ENCODE data around the gene EGLN1.
"Not testable (repeated sequence)": the region's sequence is repeated elsewhere in the genome, so short reads cannot be mapped to it uniquely, and the experiment has no call there.

EGLN1 gene

DNA sequence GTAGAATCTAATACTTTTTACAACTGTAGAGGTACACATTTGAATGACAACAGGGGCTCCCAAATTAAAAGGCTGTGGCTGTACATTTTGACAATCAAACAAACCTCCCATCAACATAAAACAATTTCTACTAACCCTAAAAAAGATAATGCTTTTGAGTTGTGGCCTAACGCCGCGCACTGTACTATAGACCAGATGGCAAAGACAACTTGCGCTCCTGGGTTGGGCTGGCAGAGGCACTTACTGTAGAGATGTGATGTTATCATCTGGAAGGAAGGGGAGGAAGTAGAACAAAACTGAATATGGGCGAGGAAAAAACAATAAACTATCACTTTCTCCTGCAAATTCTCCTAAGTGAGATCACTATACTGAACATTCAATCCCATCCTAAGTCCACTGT, 57.9 kb downstream of the EGLN1 start:
- no peak for DNase-seq (ENCODE audit: low read depth in 3 of 3)

DNA sequence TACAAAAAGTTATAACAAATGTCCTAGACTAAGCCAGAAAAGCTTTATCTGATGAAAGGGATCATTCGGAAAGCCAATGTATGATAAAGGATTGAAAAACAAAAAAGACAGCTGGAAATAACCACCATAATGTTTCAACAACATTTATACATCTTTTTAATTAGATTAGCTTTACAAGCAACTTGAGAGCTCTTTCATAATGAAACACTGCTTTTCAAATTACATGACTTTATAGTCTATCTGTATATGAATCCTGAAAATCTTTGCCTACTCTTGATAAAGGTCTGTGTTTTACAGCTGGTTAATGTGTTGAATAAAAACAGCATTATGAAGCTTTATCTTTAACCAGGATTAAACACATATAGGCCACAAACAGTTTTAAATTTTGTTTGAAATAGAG, 58.5 kb downstream of the EGLN1 start:
- DNase-seq (ENCODE audit: low read depth in 3 of 3): no peak

GRCh38 chr1:231362325-231362724, 59.8 kb downstream of the EGLN1 start:
- no peak for DNase-seq (ENCODE audit: low read depth in 3 of 3)

- no peak for DNase-seq (ENCODE audit: low read depth in 3 of 3)
Measured at GRCh38 chr1:231359113-231359512, 63.0 kb downstream of the EGLN1 start.

GRCh38 chr1:231357831-231358354, 64.2 kb downstream of the EGLN1 start:
- no peak for DNase-seq (ENCODE audit: low read depth in 3 of 3)

- no peak for DNase-seq (ENCODE audit: low read depth in 3 of 3)
Measured at GRCh38 chr1:231357187-231357772, 64.8 kb downstream of the EGLN1 start.

DNA sequence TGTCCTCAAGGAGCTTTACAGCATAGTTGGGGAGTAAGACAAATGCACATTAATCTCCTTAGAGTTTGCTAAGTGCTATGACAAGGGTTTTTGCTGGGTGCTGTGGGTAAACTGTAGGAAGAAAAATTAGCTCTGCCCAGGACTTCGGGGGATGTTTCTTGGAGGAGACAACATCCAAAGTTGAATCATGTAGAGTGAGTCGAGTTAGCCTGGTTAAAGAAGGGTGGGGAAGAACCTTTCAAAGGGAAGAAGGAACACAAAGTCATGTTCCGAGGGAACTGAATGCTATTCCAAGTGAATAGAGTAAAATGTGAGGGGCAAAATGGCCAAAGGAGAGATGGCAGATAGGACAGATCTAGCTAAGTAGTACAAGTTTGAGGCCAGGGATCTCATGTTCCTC, 66.9 kb downstream of the EGLN1 start:
- no peak for DNase-seq (ENCODE audit: low read depth in 3 of 3)

- no peak for DNase-seq (ENCODE audit: low read depth in 3 of 3)
Measured at GRCh38 chr1:231354330-231355020, 67.6 kb downstream of the EGLN1 start.

GRCh38 chr1:231353086-231353485, 69.0 kb downstream of the EGLN1 start:
- no peak for DNase-seq (ENCODE audit: low read depth in 3 of 3)

DNA sequence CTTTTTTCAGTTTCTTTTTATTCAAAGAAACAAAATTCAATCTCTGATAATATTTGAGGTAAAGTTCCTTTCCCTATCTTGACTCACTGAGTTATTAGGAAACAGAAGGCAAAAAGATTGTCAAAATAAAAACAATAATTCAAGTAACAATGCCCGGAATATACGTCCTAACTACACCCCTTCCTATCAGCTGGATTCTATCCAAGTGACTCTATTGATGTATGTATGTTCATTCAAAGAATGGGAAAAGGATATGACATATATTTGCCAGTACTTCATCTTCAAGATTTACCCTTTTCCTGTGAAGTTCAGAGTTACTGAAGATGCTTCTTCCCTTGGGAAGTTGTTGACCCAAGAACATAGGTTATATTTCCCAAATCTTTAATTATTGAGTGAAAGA, 70.3 kb downstream of the EGLN1 start:
- DNase-seq (ENCODE audit: low read depth in 3 of 3): no peak

GRCh38 chr1:231348856-231349255, 73.2 kb downstream of the EGLN1 start:
- DNase-seq (ENCODE audit: low read depth in 3 of 3): not testable (repeated sequence)

DNA sequence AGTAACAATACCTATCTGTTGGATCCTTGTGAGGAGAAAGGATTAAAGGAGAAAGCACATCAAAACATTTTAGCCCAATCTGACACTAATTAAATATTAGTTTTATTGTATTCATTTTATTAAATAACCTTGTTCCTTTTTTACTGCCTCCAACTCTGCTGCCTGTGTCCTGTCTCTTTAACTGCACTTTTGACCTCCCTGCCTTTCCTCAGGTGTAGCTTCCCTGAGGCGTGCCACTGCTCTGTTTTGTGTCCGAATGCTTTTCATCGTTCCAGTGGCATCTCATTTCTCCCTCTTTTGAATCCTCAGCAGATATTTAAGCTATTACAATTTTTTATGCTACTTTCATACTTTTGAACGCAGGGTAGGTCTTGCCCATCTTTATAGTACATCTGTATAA, 73.6 kb downstream of the EGLN1 start:
- no peak for DNase-seq (ENCODE audit: low read depth in 3 of 3)

DNA sequence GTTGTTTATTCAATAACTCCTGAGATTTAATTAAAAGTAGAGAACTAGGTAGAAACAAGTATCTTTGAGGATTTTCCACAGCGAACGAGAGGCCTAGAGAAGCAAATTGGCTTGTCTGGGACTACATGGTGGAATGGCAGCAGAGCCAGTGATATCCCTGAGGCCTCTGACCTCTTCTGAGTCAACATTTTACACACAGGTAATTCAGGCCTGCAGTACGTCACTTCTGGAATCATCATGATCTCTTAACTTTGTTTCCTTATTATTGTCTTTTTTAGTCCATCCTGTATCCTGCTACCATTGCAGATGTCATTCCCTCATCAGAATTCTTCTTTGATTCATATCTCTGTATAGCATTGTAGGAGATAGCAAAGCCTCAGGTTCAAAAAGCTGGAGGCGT, 74.1 kb downstream of the EGLN1 start:
- no peak for DNase-seq (ENCODE audit: low read depth in 3 of 3)

DNA sequence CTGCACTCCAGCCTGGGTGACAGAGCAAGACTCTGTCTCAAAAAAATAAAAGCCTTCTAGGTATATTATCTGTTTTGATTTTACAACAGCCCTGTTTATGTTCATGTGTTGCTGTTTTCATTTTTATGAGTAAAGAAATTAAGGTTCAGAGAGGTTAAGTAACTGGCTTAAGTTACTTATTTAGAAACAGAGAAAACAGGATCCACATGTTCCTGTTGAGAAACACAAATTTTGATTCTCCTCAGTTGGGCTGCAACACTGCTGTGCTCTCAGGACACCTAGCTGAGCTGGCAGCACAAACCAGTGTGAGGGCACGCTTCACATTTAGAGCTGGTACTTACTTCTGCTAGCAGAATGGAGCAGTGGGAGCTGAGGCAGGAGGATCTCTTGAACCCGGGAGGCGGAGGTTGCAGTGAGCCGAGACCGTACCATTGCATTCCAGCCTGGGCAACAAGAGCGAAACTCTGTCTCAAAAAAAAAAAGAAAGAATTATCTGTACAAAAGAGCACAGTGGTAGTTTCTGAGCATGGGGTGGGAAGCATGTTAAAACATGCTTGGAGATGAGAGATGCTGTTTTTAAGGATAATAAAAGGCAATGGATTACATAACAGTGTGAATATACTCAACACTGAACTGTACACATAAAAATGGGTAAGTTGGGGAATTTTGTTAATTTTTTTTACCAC, 81.6 kb downstream of the EGLN1 start:
- DNase-seq (ENCODE audit: low read depth in 3 of 3): no peak

GRCh38 chr1:231338270-231339128, 83.6 kb downstream of the EGLN1 start, which contains the start of gene SPRTN:
Gene SPRTN, plus strand, starts transcription at chr1:231338293. Its CDS starts 91 bp downstream, at chr1:231338384.
- no peak for DNase-seq (ENCODE audit: low read depth in 3 of 3)

- peak; percentile 94 to 98 (median 96) for DNase-seq (ENCODE audit: low read depth in 3 of 3)
Measured at GRCh38 chr1:231337472-231338269, 84.4 kb downstream of the EGLN1 start, which contains the start of gene EXOC8. Gene EXOC8, minus strand, starts transcription at chr1:231337852. Its CDS starts 107 bp downstream, at chr1:231337745.

- DNase-seq (ENCODE audit: low read depth in 3 of 3): no peak
Measured at GRCh38 chr1:231337043-231337471, 85.0 kb downstream of the EGLN1 start.

DNA sequence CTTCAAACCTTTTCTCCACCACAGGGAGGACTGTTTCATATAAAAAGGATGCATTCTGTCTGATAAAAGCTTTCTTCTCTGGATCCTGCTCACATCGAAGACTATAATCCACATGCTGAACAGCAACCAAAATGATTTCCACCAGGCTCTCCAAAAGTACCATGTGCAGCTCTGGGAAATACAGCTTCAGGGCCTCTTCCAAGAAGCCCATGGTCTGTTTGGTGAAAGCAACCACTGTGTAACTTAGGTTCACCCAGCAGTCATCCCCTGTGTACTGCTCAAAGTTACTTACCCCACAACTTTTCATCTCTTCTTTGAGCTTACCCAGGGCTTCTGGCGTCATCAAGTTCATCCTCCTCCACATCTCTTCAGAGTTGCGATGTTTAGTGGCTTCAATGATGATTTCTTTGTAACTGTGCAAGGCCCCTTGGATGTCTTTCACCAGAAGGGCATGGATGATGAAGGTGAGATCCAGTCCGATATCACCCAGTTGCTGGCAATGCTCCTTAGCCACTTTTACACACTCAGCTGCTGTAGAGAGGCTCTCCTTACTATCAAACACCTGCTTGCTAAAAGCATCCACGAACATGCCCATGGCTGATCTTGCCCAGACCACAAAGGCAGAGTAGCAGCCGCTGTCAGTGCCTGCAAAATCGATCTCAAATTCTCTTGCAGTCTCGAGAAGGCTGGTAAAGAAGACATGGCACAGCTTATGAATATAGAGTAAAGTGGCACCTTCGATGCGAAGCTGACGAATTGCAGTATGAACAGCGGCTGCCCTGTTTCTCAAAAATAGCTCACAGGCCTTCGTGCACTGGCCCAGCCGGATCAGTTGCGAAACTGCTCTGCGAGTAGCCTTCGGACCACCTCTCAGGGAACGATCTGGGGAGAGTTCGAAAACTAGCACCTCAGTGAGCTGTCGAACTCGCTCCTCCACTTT, 86.2 kb downstream of the EGLN1 start:
- no peak for DNase-seq (ENCODE audit: low read depth in 3 of 3)

DNA sequence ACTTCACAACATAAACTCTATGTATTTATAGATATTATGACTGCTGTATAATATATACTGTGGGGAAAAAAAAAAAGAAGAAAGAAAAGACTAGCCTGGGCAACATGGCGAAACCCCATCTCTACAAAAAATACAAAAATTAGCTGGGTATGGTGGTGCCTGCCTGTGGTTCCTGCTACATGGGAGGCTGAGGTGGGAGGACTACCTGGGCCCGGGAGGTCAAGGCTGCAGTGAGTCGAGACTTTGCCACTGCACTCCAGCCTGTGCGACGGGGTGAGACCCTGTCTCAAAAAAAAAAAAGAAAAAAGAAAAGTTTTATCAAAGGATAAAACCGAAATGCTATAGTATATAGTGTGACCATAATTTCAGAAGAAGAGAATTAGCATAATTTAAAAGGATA, 87.1 kb downstream of the EGLN1 start:
- no peak for DNase-seq (ENCODE audit: low read depth in 3 of 3)
